Ascending aorta (tissue), 2 donors: Measurements from ENCODE around the gene CFAP45. TPM values are rescaled to one million over a fixed set of nuclear protein-coding genes. Genes with fewer than 3 reads are reported as not detected.

Experiments used
- DNase-seq, 2 donors: peaks; one replicate each; pipeline ENCODE4 v3.0.0-alpha.2; 2019; ENCODE audit warnings: low spot score in 2 of 2
- H3K27ac ChIP-seq, 2 donors: fragments of 200-600 bp; sonication (generic); one replicate each; pipeline ENCODE4 v1.5.1; 2016 to 2017; ENCODE audit warnings: mild to moderate bottlenecking in 1 of 2
- H3K27me3 ChIP-seq: fragments of 200-600 bp; sonication (generic); one replicate; pipeline ENCODE4 v1.5.1; 2017
- H3K36me3 ChIP-seq, 2 donors: fragments of 200-600 bp; sonication (generic); one replicate each; pipeline ENCODE4 v1.5.1; 2016
- H3K4me1 ChIP-seq, 2 donors: fragments of 200-600 bp; sonication (generic); one replicate each; pipeline ENCODE4 v1.5.1; 2016 to 2017; ENCODE audit warnings: mild to moderate bottlenecking in 1 of 2
- H3K4me3 ChIP-seq, 2 donors: fragments of 200-600 bp; sonication (generic); one replicate each; pipeline ENCODE4 v1.5.1; 2016 to 2017; ENCODE audit warnings: mild to moderate bottlenecking in 1 of 2
- H3K9me3 ChIP-seq, 2 donors: fragments of 200-600 bp; sonication (generic); one replicate each; pipeline ENCODE4 v1.5.1; 2016
- CTCF ChIP-seq, 3 experiments: fragments of 200-600 bp in 2 of 3; fragments of 450-650 bp in 1 of 3; sonication (generic) in 2 of 3; IDR thresholded peaks; one replicate each; pipeline ENCODE4 v1.5.1; 2016 to 2019; ENCODE audit warnings: antibody characterized with exemption in 3 of 3, mild to moderate bottlenecking in 1 of 3, moderate library complexity in 1 of 3
- intact Hi-C: fragments of 100-400 bp; cut with DNase I; formaldehyde crosslinking; loops from one replicate; pipeline ENCODE4 v1.15.1; 2023
- total RNA-seq: library from RNA; depleted of rRNA; stranded (reverse); fragments of >200 nt; gene quantifications from one replicate; pipeline ENCODE4 v1.1.0, GENCODE V29; 2016

Gene CFAP45
- total RNA-seq, 1 donor from 2014 or later: not detected

DNA sequence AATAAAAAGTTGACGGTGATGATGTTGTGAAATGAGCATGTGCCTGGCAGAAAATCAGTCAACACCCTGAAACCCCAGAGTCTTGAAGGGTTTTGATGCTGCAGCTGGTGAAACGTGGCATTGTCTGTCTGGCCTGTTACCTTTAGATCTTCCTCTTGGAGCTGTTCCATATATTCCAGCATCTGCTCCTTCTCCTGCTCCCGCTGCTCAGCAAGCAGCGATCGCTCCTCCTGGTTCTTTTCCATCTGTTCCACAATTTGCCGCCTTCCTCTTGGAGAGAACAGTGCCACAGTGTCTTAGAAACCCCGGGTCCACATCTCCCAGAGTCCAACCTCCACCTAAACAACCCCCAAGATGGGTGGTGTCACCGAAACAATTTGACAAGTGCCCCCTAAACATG, 15.7 kb downstream of the CFAP45 start:
- no peak for TF ChIP-seq CTCF (IDR thresholded peaks at IDR 0.05)
- H3K36me3 ChIP-seq: no peaks in the 10 kb centered on the region
- no peaks in the 10 kb centered on the region for H3K9me3 ChIP-seq
- H3K4me1 ChIP-seq: peaks cover under 1% of the 10 kb centered on the region in 2 donors
- H3K27me3 ChIP-seq: no peaks in the 10 kb centered on the region
- intact Hi-C loops: no loop called here
- DNase-seq: no peak
- no peak overlapping the region for H3K27ac ChIP-seq
- no peak overlapping the region for H3K4me3 ChIP-seq

GRCh38 chr1:159883134-159883533, 16.8 kb downstream of the CFAP45 start:
- no peaks in the 10 kb centered on the region for H3K9me3 ChIP-seq
- no peak overlapping the region for H3K27ac ChIP-seq
- no peak overlapping the region for H3K4me3 ChIP-seq
- no peak for TF ChIP-seq CTCF (IDR thresholded peaks at IDR 0.05)
- no peaks in the 10 kb centered on the region for H3K4me1 ChIP-seq
- intact Hi-C loops: no loop called here
- H3K36me3 ChIP-seq: no peaks in the 10 kb centered on the region
- DNase-seq: no peak
- H3K27me3 ChIP-seq: no peaks in the 10 kb centered on the region

- TF ChIP-seq CTCF (IDR thresholded peaks at IDR 0.05): no peak
- H3K4me3 ChIP-seq: no peak overlapping the region
- H3K9me3 ChIP-seq: no peaks in the 10 kb centered on the region
- no peak overlapping the region for H3K27ac ChIP-seq
- DNase-seq: no peak
- no peaks in the 10 kb centered on the region for H3K27me3 ChIP-seq
- no peaks in the 10 kb centered on the region for H3K36me3 ChIP-seq
- intact Hi-C loops: no loop called here
- no peaks in the 10 kb centered on the region for H3K4me1 ChIP-seq
These were observed 17.5 kb downstream of the CFAP45 start for GRCh38 chr1:159882527-159882862.

DNA sequence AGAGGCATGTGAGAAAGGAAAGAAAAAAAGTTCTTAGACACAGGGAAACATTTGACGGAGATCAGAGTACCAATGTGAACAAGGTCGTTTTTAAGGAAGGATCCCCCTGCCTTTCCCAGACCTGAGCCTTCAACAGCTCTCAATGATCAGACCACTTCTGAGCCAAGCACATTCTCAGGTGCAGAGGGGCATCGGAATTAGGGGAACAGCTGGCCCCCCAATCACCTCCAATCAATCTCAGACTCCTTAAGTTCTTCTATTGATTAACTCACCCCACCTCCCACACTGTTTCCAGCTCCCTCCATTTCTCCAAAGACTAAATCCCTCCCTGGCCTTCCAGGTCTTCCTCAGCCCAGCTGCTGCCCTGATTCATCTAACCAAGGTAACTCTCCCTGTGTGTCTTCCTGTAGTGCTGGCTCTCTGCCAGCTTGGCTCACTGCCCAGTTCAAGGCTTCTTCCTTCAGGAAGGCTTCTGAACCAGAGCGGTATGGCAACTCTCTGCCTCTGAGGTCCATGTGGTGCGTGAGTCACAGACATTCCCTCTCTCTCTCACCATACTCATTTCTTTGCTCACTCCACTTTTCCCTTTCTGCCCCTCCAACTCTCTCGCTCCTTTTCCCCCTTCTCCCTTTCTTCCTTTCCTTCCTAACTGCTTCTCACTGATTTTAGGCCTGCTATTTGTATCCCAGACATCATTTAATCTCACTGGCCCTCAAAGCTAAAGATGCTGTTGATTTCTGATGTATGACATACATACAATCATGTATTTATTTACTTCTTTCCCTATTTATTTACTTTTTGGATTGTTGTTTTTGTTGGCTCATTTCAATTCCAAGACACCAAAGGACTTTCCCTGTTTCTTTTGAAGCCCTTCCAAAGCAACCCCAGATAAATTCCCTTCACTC, 18.1 kb downstream of the CFAP45 start:
- DNase-seq: peak in 1 of 2 donors; percentile 76
- Histone ChIP-seq H3K27ac (no peak overlapping the region), H3K36me3 (no peaks in the 10 kb centered on the region), H3K4me3 (no peak overlapping the region), H3K27me3 (no peaks in the 10 kb centered on the region), H3K9me3 (no peaks in the 10 kb centered on the region), H3K4me1 (no peaks in the 10 kb centered on the region)
- no peak for TF ChIP-seq CTCF (IDR thresholded peaks at IDR 0.05)
- intact Hi-C loops: no loop called here

GRCh38 chr1:159880430-159880829, 19.5 kb downstream of the CFAP45 start:
- H3K27me3 ChIP-seq: no peaks in the 10 kb centered on the region
- H3K27ac ChIP-seq: no peak overlapping the region
- no peak for DNase-seq
- H3K4me1 ChIP-seq: no peaks in the 10 kb centered on the region
- no peak for TF ChIP-seq CTCF (IDR thresholded peaks at IDR 0.05)
- no peak overlapping the region for H3K4me3 ChIP-seq
- no peaks in the 10 kb centered on the region for H3K36me3 ChIP-seq
- intact Hi-C loops: no loop called here
- H3K9me3 ChIP-seq: no peaks in the 10 kb centered on the region
